ENCODE results near the gene AIMP2.
"Not testable (repeated sequence)": the region's sequence is repeated elsewhere in the genome, so short reads cannot be mapped to it uniquely, and the experiment has no call there.

AIMP2 gene

DNA sequence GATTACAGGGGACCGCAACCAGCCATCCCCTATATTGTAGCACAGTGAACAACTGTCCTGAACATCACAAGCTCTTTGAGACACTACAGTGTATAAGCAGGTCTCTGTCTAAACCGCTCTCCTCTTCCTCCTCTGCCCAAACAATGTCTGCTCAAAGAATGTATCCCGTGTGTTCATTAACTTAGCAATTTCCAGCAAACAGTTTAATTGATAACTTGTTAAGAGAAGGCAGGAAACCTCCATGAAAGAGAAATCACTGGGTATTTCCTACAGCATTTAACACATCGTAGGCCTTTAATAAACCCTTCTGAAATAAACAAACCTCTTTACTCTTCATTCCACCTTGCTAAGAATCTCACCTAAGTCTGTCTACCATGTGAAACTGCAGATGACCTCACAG is 1.7 kb upstream of the AIMP2 start:
- H3K36me3 ChIP-seq (replicated peaks) = peaks cover 6% of the 10 kb centered on the region
- no peak overlapping the region for H3K27ac ChIP-seq
- TF ChIP-seq, protein P1, sequence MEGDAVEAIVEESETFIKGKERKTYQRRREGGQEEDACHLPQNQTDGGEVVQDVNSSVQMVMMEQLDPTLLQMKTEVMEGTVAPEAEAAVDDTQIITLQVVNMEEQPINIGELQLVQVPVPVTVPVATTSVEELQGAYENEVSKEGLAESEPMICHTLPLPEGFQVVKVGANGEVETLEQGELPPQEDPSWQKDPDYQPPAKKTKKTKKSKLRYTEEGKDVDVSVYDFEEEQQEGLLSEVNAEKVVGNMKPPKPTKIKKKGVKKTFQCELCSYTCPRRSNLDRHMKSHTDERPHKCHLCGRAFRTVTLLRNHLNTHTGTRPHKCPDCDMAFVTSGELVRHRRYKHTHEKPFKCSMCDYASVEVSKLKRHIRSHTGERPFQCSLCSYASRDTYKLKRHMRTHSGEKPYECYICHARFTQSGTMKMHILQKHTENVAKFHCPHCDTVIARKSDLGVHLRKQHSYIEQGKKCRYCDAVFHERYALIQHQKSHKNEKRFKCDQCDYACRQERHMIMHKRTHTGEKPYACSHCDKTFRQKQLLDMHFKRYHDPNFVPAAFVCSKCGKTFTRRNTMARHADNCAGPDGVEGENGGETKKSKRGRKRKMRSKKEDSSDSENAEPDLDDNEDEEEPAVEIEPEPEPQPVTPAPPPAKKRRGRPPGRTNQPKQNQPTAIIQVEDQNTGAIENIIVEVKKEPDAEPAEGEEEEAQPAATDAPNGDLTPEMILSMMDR (IDR thresholded peaks at IDR 0.05; ENCODE audit: low read depth, low read length, missing control alignments) = no peak
- in situ Hi-C loops (cut with HindIII; ENCODE audit: low pct_ligation_motif_present, low sequenced_read_pairs) = no loop called here
- no peaks in the 10 kb centered on the region for H3K27me3 ChIP-seq (replicated peaks)
- DNase-seq = no peak
- no peak overlapping the region for H3K4me3 ChIP-seq (ENCODE audit: low read depth, low read length)

DNA sequence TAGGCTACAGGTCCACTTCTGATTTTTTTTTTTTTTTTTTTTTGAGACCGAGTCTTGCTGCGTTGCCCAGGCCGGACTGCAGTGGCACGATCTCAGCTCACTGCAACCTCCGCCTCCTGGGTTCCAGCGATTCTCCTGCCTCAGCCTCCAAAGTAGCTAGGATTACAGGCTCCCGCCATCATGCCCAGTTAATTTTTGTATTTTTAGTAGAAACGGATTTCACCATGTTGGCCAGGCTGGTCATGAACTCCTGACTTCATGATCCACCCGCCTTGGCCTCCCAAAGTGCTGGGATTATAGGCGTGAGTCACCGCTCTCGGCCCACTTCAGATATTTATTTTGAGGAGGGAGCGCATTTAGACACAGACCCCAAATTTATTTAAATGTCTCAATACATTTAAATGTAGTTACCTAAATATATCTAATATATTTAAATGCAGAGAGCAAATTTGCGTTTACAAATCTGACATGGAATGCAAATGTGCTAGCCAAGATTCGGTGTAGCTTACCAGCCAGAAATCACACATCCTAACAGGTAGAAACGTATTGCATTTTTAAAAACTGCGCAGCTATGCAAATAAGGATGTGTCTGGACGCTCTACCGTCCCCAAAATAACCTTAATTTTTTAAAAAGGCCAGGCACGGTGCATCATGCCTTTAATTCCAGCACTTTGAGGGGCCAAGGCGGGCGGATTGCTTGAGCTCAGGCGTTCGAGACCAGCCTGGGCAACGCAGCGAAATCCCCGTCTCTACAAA is 1.1 kb upstream of the AIMP2 start:
- in situ Hi-C loops (cut with HindIII; ENCODE audit: low pct_ligation_motif_present, low sequenced_read_pairs); DNase-seq; H3K36me3 ChIP-seq (replicated peaks); H3K27me3 ChIP-seq (replicated peaks): not testable (repeated sequence)
- Histone ChIP-seq H3K27ac (peak overlapping the region; percentile 86), H3K4me3 (ENCODE audit: low read depth, low read length) (peak overlapping the region; percentile 88)

DNA sequence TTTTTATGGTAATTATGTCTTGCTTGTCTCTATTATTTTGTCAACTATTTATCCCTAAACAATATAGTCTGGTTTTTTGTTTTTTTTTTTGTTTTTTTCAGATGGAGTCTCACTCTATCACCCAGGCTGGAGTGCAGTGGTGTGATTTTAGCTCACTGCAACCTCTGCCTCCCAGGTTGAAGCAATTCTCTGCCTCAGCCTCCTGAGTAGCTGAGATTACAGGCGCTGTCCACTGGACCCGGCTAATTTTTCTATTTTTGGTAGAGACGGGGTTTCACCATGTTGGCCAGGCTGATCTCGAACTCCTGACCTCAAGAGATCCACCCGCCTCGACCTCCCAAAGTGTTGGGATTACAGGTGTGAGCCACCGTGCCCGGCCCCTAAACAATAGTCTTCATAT is 1.3 kb downstream of the AIMP2 start:
- H3K27ac ChIP-seq; H3K27me3 ChIP-seq (replicated peaks); H3K36me3 ChIP-seq (replicated peaks); DNase-seq; in situ Hi-C loops (cut with HindIII; ENCODE audit: low pct_ligation_motif_present, low sequenced_read_pairs): not testable (repeated sequence)
- H3K4me3 ChIP-seq (ENCODE audit: low read depth, low read length) = peak overlapping the region; percentile 88

DNA sequence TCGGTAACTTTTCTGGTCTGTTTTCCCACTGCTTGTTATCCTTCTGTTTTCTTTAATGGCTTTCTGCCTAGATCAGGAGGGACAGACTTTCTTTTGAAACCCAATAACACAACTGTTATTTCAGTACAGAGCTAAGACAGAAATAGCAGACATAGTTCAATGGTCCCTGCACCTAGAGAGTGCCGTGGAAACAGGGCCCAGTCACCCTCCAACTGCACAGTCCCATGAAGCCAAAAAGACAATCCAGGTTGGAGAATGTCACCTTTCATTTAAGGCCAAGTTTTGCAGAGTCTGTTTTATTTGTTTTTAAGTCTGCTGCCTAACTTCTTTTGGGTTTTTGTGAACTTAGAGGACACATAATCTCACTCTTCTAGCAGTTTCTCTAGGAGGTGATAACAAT is 2.5 kb downstream of the AIMP2 start:
- Histone ChIP-seq H3K4me3 (ENCODE audit: low read depth, low read length) (no peak overlapping the region), H3K27ac (no peak overlapping the region), H3K36me3 (replicated peaks) (peaks cover 15% of the 10 kb centered on the region), H3K27me3 (replicated peaks) (no peaks in the 10 kb centered on the region)
- TF ChIP-seq, protein P1 (IDR thresholded peaks at IDR 0.05; ENCODE audit: low read depth, low read length, missing control alignments) = no peak
- in situ Hi-C loops (cut with HindIII; ENCODE audit: low pct_ligation_motif_present, low sequenced_read_pairs) = no loop called here
- DNase-seq = no peak

DNA sequence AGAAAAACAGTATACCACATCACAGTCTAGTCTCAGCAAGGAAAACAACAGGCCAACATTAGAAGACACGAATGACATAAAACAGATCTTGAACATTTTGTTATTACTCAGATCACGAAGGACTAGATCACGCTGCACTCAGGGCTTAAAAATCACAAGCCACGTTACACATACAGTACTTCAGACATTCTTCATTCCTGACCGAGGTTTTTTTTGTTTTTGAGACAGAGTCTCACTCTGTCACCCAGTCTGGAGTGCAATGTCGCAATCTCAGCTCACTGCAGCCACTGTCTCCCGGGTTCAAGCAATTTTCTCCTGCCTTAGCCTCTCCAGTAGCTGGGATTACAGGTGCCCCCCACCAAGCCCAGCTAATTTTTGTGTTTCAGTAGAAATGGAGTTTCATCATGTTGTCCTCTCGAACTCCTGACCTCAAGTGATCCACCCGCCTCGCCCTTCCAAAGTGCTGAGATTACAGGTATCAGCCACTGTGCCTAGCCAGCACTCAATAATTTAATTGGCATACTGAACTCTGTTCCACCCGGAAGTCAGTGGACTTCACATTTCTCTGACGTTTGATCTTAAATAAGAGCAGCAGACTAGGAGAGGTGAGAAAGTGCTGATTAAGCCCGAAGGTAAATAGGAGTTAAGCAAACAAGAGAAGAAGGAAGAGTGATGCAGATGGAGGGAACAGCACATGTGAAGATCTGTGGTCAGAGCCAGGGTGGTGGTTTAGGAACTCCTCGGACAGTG is 3.5 kb downstream of the AIMP2 start:
- H3K4me3 ChIP-seq (ENCODE audit: low read depth, low read length) = no peak overlapping the region
- in situ Hi-C loops (cut with HindIII; ENCODE audit: low pct_ligation_motif_present, low sequenced_read_pairs) = no loop called here
- H3K36me3 ChIP-seq (replicated peaks) = peaks cover 23% of the 10 kb centered on the region
- DNase-seq = peak; percentile 9
- no peaks in the 10 kb centered on the region for H3K27me3 ChIP-seq (replicated peaks)
- TF ChIP-seq, protein P1 (IDR thresholded peaks at IDR 0.05; ENCODE audit: low read depth, low read length, missing control alignments) = no peak
- no peak overlapping the region for H3K27ac ChIP-seq

DNA sequence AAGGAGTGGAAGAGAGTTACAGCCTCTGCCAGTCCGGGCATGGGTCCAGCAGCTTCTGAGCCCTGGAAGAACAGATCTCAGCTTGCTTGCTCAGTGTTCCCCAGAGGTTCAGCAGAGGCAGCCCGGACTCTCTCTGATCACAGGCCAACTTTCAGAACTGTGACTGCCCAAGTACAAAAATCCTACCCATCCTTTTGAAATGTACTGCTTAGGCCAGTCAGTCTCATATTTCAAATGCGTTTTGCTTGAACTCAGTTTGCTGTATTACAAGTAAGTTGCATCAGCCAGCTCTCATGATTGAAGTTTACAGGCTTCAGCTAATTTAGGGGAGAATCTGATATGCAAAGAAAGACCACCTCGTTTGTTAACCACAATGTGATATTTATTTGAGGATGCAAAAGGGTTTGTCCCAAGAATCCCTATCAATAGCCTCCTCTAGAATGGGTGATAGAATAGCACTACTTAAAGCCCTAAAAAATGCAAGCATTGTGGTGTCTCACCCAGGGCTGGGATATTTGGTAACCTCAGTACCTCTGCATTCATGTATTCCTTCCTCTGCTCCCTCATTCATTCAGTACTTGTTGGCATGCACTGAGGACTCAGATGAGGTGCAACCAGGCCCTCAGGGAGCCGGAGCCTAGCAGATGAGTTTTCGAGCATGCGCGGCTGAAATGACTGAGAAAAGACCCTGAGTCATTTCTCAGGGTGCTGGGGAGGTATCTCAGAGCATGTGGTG is 7.0 kb downstream of the AIMP2 start:
- Histone ChIP-seq H3K4me3 (ENCODE audit: low read depth, low read length) (no peak overlapping the region), H3K36me3 (replicated peaks) (peaks cover 55% of the 10 kb centered on the region), H3K27ac (peak overlapping the region; percentile 89), H3K27me3 (replicated peaks) (no peaks in the 10 kb centered on the region)
- in situ Hi-C loops (cut with HindIII; ENCODE audit: low pct_ligation_motif_present, low sequenced_read_pairs) = no loop called here
- peak; percentile 71 for DNase-seq
- TF ChIP-seq, protein P1 (IDR thresholded peaks at IDR 0.05; ENCODE audit: low read depth, low read length, missing control alignments) = no peak
